GM18861 (cell line): Measurements from ENCODE around the gene CXXC4.

Source experiments
- ATAC-seq: cut with Tn5 transposase; IDR thresholded peaks from one replicate; pipeline ENCODE4 v1.9.1; 2021; ENCODE audit not compliant: unreplicated experiment

Gene CXXC4

GRCh38 chr4:104490096-104490769, 4.5 kb downstream of the CXXC4 start:
- ATAC-seq = peak; percentile 36

- peak; percentile 34 for ATAC-seq
These were observed 5.0 kb downstream of the CXXC4 start for GRCh38 chr4:104489731-104490095.

DNA sequence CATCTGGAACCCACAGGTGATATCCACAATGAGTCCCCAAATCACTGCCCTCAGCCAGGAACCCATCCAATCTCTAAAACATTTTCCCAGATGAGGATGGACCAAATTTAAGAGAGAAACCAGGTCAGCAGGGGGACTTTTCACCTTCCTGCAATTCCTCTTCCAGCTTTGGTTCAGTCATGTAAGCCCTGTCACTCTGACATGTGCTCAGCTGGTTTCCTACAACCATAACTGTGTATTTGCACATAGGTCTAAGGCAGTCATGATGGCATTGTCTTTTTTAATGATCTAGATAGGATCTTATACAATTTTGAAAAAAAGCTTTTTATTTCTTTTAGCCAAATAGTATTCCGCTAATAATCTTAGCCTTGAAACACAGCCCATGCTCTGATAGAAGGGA, 6.5 kb downstream of the CXXC4 start:
- no peak for ATAC-seq

DNA sequence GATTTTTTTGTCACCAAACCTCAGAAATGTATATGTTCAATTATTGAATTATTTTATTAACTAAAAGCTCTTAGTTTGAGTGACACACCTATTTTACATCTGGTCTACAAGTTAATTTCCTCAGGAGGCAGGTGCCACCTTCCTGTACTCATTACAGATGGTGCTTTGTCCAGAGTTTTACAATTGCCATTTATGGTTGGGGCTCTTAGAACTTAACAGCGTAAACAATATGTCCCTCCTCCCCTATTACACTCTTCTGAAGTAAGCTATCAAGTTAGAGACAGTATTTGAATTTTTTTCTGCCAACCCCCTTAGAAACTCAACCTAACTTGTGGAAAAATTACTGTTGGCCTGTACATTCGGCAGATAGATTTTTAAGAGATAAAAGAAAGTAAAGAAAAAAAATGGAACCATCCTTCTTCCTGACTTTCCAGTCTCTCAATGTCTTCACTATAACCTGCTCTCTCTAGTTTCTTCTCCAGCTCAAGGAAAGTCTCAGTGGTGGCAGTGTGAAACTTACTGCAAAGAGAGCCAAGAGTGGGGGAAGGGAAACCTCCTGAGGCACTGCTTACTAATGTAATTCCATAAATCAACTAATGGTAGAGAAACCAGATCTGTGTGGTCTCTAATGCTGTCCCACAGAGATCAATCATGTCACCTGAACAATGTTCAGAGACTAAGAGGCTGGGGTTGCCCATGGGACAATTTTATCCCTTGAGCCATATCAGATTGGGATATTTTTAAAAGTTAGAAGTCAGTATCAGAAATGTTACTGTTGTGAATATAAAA, 7.8 kb downstream of the CXXC4 start:
- no peak for ATAC-seq

DNA sequence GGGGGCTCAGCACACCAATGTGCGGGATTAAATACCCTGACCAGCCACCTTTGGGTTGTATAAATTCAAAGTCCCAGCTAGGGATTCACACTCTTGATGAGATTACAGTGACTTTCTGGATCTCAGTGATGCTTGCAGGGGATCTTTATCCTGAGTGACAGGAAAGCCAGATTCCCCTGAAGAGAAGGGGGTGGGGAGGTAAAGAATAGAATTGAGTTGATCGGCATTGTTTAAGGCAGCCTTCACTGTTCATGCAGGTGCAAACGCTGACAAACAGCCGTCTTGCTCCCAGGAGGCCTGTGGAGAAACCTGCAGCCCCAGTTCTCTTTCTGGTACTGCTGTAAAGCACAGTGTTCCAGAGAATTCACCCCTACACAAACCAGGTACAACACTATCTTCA, 19.0 kb downstream of the CXXC4 start:
- no peak for ATAC-seq

DNA sequence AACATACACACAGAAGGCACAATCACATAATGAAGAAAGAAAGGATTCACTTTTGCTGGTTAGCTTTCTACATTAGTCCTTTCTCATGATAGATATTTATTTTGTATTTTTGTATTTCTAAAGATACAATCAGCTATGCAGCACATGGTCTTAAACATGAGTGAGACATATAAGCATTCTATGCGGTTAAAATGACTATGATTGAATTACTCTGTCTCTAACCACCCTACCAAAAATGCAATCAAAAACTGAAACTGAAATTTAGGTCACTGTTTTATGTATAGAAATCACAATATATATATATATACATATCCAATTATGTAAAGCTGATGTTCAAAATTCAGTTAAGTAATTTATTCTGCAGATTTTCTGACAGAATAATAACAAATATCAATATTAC, 21.9 kb downstream of the CXXC4 start:
- no peak for ATAC-seq

- no peak for ATAC-seq
These were observed 23.9 kb downstream of the CXXC4 start for GRCh38 chr4:104470770-104471169.

DNA sequence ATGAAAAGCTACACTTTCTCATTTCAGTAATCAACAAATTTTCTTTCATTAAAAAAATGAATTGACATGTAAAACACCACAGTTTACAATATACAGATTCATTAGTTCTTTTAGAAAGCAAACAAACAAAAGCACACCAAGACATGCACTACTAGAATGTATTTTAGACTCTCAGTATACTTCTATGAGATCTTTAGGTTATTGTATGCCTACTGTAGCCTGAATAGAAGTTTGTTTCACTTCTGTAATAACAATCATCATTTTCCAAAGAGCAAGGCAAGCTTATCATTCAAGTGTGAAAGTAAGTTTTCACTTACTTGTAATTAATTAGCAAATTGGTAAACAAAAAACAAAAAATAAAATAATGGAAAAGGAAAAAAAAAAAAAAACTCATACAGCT, 24.9 kb downstream of the CXXC4 start:
- ATAC-seq = no peak

DNA sequence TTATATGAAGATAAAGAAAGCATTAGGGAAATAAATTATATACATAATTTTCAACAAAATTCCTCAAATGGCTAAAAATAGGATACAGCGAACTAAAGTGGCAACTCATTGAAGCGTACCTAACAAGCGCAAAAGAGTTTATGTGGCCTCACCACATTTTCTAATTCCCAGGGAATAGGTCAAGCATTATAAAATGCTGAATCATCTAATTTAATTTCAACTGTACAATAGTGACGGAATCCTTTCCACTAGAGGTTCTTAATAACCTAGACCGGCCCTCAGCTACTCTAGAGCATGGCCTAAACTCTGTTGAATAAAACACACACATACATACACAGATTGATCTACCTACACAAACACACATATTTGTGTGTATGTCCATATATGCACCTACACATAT, 29.1 kb downstream of the CXXC4 start:
- ATAC-seq = no peak

DNA sequence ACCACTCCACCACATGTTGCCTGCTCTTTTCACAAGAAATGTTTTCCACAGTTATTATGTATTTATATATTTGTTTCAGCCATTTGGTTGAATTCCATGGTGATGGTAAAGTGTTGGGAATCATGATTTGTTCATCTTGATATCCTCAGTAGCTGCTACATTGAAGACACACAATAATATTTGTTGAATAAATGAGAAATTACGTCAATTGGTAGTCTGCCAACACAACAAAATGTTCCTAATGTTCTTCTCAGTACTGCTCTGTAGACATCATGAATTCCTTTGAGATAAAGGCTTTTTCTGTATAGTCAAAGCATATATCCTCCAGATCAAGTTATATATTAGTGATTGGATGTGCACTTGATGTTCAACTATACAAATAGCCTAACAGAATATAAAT, 29.5 kb downstream of the CXXC4 start:
- ATAC-seq = no peak

- no peak for ATAC-seq
These were observed 32.1 kb downstream of the CXXC4 start for GRCh38 chr4:104462641-104463040.

DNA sequence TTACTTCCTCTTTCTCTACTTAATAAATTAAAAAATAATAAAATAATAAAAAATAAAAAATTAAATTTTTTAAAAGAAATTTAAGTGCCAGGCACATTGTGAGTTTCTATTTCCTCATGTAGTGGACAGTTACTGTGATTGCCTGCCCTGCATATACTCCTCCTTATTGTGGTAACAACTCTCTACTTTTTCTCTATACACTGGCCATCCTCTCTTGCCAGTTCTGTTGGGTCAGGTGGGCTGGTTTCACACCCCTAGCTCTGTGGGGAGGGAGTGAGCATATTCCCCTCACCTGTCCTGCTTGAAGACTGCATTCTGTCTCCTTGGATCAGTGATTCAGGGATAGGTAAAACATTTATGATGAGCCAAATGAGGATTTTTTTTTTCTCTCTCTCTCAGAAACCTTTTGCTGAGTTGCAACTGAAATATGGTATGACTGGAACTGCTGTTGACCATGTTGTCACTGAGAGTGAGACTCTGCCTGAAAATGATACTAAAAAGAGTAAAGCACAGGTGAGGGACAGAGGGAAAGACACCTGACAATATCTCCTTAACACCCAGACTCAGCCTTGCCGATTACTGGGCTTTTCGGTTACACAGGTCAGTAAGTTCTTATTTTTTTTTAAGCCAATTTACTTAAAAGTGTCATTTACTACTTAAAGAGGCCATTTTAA, 37.2 kb downstream of the CXXC4 start:
- ATAC-seq = no peak

- peak; percentile 83 for ATAC-seq
These were observed 43.1 kb downstream of the CXXC4 start for GRCh38 chr4:104451573-104451972.

- no peak for ATAC-seq
These were observed 45.2 kb downstream of the CXXC4 start for GRCh38 chr4:104449537-104449936.

DNA sequence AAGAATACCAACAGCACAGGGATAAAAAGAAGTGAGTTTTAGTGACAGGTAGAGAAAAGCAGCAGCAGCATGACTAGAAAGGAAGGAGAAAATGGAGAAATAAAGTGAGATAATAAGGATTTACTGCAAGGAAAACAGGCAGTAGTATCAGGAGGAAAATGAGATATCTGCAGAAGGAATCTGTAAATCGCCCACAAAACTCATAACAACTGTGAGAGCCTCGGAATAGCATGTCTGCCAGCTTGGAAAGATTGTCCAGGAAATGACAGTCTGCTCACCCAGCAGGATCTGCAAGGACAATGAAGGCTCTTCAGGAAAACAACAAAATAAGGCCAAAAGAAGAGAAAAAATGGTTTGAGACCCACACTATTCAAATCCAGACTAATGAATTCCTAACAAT, 47.4 kb downstream of the CXXC4 start:
- no peak for ATAC-seq

DNA sequence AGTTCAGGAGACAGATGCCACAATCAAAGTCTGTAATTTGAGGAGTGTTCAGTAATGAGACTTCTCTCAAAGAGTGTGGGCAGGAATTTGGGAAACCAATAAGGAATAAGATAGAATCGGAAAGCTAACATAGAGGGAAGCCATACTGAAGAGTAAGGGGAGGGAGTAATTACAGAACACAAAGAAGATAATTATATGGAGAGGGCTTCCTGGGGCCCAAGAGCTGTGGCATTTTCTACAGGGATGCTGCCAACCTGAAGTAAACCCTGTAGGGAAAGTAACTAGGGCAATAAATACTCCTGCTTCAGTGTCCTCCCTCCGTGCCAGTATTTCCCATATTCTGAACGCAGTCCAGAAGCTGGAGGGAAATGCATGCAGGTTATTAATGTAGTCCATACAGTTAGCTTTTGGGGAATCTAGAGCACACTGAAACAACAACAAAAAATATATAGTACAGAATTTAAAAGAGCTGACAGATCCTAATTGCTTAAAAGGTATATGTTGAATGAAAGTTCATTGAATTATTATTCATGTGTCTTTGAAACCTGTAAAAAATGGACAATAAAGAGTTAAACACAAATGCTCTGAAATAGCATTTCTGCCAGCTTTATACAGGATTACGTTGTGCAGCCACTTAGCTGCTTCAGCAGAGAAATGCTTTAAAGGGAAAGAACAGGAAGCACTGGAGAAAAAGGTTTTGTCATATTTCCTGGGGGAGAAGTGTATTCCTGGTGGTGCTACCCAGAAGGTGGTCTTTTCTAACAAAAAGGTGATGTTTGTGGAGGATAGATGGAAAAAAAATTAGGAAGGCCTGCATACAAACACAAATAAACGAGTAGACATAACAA, 48.0 kb downstream of the CXXC4 start:
- ATAC-seq = no peak

- ATAC-seq = no peak
These were observed 50.0 kb downstream of the CXXC4 start for GRCh38 chr4:104444685-104445084.

DNA sequence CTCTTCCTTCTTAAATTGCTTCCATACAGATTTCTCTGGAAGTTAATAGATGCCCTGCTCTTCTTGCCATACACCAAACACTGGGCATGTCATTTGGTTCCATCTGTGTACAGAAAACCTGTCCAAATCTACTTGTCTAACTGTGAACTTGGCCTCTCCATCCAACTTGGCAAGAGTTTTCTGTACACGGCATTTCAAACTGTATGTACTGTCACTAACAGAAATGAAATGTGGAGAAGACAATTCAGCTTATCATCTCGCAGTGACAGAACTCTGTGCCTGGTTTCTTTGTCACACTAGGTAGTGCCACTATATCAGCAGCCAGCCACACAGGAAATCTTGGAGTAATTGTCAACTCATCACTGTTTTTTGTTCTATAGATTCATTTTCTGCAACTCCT, 58.2 kb downstream of the CXXC4 start:
- ATAC-seq = no peak

- no peak for ATAC-seq
These were observed 65.4 kb downstream of the CXXC4 start for GRCh38 chr4:104429150-104429741.

DNA sequence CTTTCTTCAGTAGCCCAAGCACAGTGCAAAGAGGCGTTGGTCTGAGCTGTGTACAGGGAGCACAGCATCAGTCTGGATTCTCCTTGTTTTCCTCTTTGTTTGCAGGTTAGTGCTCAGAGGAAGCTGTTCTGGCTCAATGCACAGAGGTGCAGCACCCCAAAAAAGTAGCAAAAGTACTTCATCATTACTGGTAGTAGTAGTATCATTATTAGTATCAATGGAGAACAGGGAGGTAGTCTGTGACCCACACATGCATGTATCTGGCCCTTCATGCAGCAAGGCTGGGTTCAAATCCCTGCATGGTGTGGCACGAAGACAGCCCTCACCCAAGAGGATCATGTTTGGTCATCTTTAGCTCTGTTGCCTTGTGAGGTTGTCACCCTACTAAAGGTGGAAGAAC, 68.7 kb downstream of the CXXC4 start:
- ATAC-seq = no peak

DNA sequence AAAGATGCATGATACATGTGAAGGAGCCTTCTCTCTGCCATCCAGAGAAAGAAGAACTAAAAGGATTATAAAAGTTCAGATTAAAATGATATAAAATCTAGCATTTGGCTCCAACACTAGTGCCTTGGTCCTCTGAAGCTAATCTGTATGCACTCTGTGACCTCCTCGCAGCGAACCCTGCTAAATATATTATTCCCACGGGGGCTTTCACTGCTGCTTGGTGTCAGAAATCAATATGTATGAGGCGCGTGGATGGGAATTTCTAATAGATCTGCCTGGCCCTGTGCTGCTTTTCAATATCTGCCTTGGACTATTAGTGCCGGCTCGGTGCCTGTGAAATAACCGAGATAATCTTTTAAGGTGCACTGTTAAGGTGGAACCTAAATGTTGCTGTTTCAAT, 69.7 kb downstream of the CXXC4 start:
- ATAC-seq = no peak
